ENCODE data around the gene RSPO4.
A peak's percentile ranks its signal among the peaks of the same experiment; 100 is the strongest.
"Not testable (repeated sequence)": the region's sequence is repeated elsewhere in the genome, so short reads cannot be mapped to it uniquely, and the experiment has no call there.

Gene RSPO4

DNA sequence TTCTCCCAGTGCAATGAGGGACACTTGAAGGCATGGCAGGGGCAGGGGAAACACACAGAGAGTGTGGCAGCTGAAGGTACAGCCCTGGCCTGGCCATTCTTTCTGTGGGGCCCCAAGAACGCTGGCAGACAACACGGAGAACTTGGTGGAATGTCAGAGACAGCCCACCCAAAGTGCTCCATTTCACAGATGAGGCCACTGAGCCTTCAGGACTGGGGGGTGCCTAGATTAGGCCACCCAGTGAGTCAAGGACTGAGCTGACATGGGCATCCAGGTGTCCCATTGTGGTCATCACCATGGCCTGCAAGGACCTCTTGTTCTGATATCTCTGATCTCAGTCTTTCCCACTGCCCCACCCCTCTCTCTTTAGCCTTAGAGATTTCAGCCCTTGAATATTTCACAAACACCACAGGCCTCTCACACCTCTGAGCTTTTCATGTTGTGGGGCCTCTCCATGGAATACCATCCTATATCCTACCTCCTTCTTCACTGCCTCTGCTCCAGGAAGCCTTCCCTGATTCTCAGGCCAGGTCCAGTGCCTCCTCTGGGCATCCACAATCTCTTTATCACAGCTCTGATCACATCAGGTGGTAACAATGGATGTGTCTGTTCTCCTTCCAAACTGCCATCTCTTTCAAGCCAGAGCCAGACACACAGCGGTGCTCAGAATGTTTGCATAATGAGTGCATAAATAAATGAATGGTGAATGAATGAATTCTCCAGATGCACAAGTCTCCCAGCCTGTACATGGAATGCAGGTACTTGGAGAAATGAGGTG, 2.0 kb upstream of the RSPO4 start:
- DNase-seq (ENCODE audit: low read depth, low spot score): no peak

DNA sequence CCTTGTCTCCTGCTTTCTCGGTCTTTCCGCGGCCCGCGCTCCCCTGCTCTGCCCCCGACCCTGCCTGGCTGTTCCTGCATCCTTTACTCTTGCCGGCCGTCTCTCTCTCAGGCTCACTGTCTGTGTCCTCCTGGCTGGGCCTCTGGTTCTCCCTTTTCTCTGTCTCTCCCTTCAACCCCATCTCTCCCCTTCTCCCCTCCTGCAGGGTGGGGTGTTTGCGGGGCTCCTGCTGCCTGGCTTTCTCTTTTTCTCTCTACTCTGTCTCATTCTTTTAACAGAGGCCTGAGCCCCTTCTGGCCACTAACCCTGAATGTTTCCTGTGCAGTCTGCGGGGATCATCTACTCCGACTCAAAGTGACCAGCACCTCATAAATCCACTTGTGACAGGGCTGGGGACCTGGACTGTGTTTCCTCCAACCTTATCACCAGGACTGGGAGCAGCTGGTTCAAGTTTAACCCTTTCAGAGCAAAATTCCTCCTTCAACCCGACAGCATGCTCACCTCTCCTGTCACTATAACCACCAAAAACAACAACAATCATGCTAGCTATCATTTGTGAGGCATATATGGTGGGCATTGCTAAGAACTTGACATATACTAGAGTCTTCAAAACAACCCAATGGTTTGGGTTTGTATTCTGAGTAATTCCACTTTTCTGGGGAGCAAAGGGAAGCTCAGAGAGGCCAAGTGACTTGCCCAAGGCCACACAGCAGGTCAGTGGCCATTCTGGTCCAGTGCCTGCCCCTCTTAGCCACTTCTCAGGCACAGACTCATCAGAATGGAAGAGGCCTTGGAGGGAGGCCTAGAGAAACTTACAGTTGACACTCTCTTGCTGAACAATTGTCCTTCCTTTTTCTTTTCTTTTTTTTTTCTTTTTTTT, 811 bp upstream of the RSPO4 start:
- DNase-seq (ENCODE audit: low read depth, low spot score): no peak

- no peak for DNase-seq (ENCODE audit: low read depth, low spot score)
These were observed 995 bp downstream of the RSPO4 start for GRCh38 chr20:1001116-1001515.

- no peak for DNase-seq (ENCODE audit: low read depth, low spot score)
These were observed 3.8 kb downstream of the RSPO4 start for GRCh38 chr20:998231-998830.

GRCh38 chr20:997486-997885, 4.6 kb downstream of the RSPO4 start:
- no peak for DNase-seq (ENCODE audit: low read depth, low spot score)

- DNase-seq (ENCODE audit: low read depth, low spot score): no peak
These were observed 5.1 kb downstream of the RSPO4 start for GRCh38 chr20:997016-997415.

- DNase-seq (ENCODE audit: low read depth, low spot score): no peak
These were observed 6.9 kb downstream of the RSPO4 start for GRCh38 chr20:995170-995569.

- DNase-seq (ENCODE audit: low read depth, low spot score): no peak
These were observed 9.1 kb downstream of the RSPO4 start for GRCh38 chr20:992801-993535.

DNA sequence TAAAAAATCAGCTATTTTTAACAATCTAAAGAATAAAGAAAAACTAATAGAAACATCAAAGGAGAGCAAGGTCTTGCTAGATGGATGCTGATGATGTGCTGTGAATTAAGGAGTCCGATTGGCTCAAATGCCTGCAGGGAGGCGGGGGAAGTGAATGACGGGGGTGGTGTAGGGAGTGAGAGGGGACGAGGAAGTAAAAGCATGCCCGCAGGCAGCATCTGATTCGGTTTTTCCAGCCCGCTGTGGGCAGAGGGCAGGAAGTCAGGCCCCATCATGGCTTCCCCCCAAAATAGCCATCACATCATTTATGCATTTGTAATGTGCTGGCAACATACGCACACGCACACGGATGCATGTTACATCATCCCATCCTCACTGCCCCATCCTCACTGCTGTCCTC, 10.3 kb downstream of the RSPO4 start:
- no peak for DNase-seq (ENCODE audit: low read depth, low spot score)

DNA sequence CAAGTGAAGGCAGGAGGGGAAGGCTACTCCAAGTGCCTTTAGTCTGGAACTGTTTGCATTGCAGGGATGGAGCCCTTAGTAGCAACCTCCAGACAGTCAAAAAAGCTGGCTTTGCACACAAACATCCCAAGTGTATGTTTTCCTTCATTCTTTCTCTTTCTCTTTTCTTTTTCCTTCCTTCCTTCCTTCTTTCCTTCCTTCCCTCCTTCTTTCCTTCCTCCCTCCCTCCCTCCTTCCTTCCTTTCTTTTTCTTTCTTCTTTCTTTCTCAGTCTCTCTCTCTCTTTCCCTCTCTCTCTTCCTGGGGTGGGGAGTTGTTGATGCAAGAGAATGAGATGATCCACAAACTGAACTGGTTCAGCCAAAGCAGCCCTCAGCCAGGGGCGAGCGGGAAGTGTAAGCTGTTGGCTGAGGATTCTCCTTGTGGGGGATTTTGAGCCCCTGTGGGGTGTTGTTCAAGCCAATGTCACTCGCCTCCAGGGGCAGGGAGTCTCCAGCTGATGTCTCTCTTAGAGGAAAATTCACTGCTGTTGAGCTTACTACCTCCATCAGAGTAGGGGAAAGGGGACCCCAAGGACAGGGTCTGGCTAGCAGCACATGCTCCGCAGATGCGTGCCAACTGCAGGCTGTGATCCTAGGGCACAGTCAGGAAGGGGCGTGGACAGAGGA, 11.7 kb downstream of the RSPO4 start:
- DNase-seq (ENCODE audit: low read depth, low spot score): no peak

DNA sequence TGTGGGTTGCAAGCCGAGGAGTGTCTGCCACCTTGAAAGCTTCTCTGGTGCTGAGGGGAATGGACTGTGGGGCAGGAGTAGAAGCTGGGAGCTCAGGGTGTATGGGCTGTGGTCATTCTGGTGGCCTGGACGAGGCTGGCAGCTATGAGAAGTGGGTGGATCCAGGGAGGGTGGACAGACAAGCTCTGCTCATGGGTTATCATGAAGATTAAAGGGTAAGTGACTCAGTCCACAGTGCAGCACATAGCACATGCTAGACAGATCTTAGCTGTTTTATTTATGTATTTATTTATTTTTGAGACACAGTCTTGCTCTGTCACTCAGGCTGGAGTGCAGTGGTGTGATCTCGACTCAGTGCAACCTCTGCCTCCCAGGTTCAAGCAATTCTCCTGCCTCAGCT, 13.8 kb downstream of the RSPO4 start:
- DNase-seq (ENCODE audit: low read depth, low spot score): no peak

DNA sequence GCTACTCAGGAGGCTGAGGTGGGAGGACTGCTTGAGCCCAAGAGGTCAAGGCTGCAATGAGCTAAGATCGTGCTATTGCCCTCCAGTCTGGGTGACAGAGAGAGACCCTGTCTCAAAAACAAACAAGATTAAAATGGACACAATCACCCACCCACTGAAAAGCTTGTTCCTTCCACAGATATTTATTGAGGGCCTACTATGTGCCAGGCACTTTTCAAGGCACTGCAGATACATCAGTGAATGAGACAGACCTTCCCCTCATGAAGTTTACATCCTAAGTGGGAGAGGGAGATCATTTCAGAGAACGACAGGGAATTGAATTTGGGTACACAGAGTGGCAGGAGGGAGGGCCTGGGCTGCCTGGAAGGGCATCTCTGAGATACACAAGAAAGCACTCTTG, 14.4 kb downstream of the RSPO4 start:
- DNase-seq (ENCODE audit: low read depth, low spot score): no peak

DNA sequence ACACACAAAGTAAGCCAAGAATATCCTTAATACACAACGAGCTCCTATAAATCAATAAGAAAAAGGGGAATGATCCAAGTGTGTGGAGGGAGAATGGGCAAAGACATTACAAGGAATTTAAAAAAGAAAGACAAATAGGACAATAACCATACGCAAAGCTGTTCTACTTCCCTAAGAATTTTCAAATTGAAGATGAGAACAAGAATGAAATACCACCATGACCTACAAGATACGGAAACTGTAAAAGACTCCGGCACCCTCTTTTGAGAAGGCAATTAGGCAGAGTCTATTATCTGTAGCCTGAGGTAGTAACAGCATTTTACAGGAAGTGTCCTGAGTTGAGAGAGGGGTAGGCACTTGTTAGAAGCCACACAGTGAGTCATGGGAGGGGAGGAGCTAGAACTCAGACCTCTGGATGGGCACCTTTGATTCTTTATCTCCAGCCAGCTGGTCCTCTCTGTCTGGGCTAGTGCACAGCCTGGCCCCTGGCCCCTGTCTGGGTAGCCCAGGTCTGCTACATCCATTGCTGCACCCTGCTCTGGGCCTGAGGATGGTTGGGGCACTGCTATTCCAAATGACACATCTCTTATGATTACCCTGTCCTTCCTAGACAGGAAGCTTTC, 15.3 kb downstream of the RSPO4 start:
- no peak for DNase-seq (ENCODE audit: low read depth, low spot score)

GRCh38 chr20:984994-985393, 17.1 kb downstream of the RSPO4 start:
- not testable (repeated sequence) for DNase-seq (ENCODE audit: low read depth, low spot score)

DNA sequence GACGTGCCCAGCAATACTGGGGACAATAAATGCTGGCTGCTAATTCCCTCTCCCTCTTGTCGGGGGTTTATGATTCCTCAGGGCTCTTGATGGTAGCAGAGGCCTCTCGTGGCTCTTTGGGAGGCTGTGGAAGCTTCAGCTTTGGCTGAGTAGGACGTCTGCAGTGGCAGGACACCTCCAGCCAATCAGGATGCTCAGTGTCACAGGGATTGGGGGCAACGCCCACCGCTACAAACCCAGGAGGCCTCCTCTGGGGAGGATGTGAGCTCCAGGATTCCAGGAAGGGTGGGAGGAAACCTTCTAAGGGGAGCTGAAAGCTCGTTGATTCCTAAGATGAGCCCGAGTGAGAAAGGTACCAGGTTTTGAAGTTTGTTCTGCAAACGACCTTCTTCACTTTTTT, 19.4 kb downstream of the RSPO4 start:
- no peak for DNase-seq (ENCODE audit: low read depth, low spot score)

DNA sequence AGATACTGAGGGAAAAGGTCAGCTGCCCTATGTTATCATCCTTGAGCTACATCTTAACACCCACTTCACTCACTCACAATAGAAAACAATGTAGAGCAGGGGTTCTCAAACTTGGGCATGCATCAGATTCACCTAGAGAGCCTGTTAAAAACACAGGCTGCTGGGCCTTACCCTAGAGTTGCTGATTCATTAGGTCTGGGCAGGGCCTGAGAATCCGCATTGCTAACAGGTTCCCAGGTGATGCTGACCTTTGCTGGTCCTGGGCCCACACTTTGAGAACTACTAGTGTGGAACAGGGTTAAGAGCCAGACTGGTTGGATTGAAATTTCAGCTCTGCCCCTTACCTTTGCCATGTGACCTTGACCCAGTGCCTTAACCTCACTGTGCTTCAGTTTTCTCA, 25.1 kb downstream of the RSPO4 start:
- DNase-seq (ENCODE audit: low read depth, low spot score): no peak

- DNase-seq (ENCODE audit: low read depth, low spot score): no peak
These were observed 26.1 kb downstream of the RSPO4 start for GRCh38 chr20:976033-976432.

GRCh38 chr20:973785-974194, 28.3 kb downstream of the RSPO4 start:
- DNase-seq (ENCODE audit: low read depth, low spot score): peak; percentile 3

- DNase-seq (ENCODE audit: low read depth, low spot score): no peak
These were observed 29.9 kb downstream of the RSPO4 start for GRCh38 chr20:972256-972655.

- no peak for DNase-seq (ENCODE audit: low read depth, low spot score)
These were observed 30.8 kb downstream of the RSPO4 start for GRCh38 chr20:971346-971745.

GRCh38 chr20:969868-970267, 32.2 kb downstream of the RSPO4 start:
- DNase-seq (ENCODE audit: low read depth, low spot score): no peak

Measured in astrocyte of the hippocampus (primary cell).